Activated CD4-positive, alpha-beta T cell treated with anti-CD3 and anti-CD28 coated beads, Interleukin-2, Interleukin-6, amounts not matched to agents 100 ng/mL and 50 ng/mL, durations not matched to agents 16 hours and 8 hours (primary cell): Measurements from ENCODE around the gene TNFAIP6.

Source experiments
- DNase-seq: peaks from one replicate; pipeline ENCODE4 v3.0.0-alpha.2; 2020

TNFAIP6 gene

GRCh38 chr2:151423760-151424159, 66.4 kb downstream of the TNFAIP6 start:
- DNase-seq: peak; percentile 19
